Motor neuron (in vitro differentiated cells): ENCODE data around the gene PHKB. TPM values are rescaled to one million over a fixed set of nuclear protein-coding genes. Genes with fewer than 3 reads are reported as not detected.

Experiments
- ATAC-seq, 8 experiments: fragments of 200-7000 bp; cut with Tn5 transposase; replicated peaks in 6 of 8; 2 replicates each; pipeline ENCODE4 v1.8.0; 2021; ENCODE audit warnings: mild to moderate bottlenecking in 8 of 8, moderate library complexity in 8 of 8
- H3K27ac ChIP-seq, 2 donors: fragments of 250-450 bp; sonication (Bioruptor Pico); 2 replicates each; pipeline ENCODE4 v1.9.0; 2021; ENCODE audit warnings: antibody characterized with exemption in 2 of 2, mild to moderate bottlenecking in 2 of 2, moderate library complexity in 1 of 2
- H3K4me1 ChIP-seq, 2 donors: fragments of 250-450 bp; sonication (Bioruptor Pico); replicated peaks in 1 of 2; 2 replicates each; pipeline ENCODE4 v1.6.1; 2021; ENCODE audit warnings: antibody characterized with exemption in 2 of 2, mild to moderate bottlenecking in 2 of 2, moderate library complexity in 1 of 2
- H3K4me3 ChIP-seq, 5 donors: fragments of 250-450 bp; sonication (Bioruptor Pico); 2 replicates each; pipeline ENCODE4 v1.9.0; 2021; ENCODE audit warnings: antibody characterized with exemption in 5 of 5, mild to moderate bottlenecking in 5 of 5, moderate library complexity in 4 of 5
- WGBS, 10 experiments: fragments of 450-650 bp; shearing (Covaris generic); methylation state at CpG; one replicate each; pipeline ENCODE4 v1.0.0; 2022; 5-methylcytosine and 5-hydroxymethylcytosine counted together
- in situ Hi-C, 9 experiments: fragments of 400-800 bp; cut with MboI; loops; one replicate each; pipeline ENCODE4 v1.15.0; 2021; ENCODE audit warnings: low sequenced_read_pairs in 9 of 9, low pct_unique_long_range_greater_than_20kb in 2 of 9; ENCODE audit not compliant: unreplicated experiment in 9 of 9
- total RNA-seq, 8 experiments: library from RNA; unstranded; fragments of 300-600 nt; gene quantifications; 2 replicates each; pipeline versions ENCODE4 v1.2.3 to v1.2.4, GENCODE V29; 2022

PHKB gene
- total RNA-seq, 8 experiments from 2014 or later, result 47.8 to 76.8 (median 63.4) TPM

GRCh38 chr16:47499080-47499699, 38.1 kb downstream of the PHKB start:
- Histone ChIP-seq H3K4me1 (no peaks in the 10 kb centered on the region), H3K27ac (no peak overlapping the region), H3K4me3 (no peak overlapping the region)
- 71 to 100% (median 94%) methylated on average over 1 to 2 of the region's 2 CpGs; no CpG with 5 or more reads in 3 of the 10 experiments for WGBS, 10 experiments
- in situ Hi-C loops, result no loop called here
- ATAC-seq, result no peak

- 93 to 100% (median 96%) methylated on average over 1 to 8 of the region's 9 CpGs; no CpG with 5 or more reads in 1 of the 10 experiments for WGBS, 10 experiments
- Histone ChIP-seq H3K27ac (no peak overlapping the region), H3K4me1 (no peaks in the 10 kb centered on the region), H3K4me3 (no peak overlapping the region)
- ATAC-seq, result no peak
- in situ Hi-C loops, result no loop called here
Observed at GRCh38 chr16:47499700-47500264, 38.7 kb downstream of the PHKB start.

- WGBS, 10 experiments, result 40 to 100% (median 64%) methylated on average over 1 of the region's 1 CpG; no CpG with 5 or more reads in 6 of the 10 experiments
- Histone ChIP-seq H3K27ac (no peak overlapping the region), H3K4me1 (peaks cover 0 to 3% of the 10 kb centered on the region in 2 donors), H3K4me3 (no peak overlapping the region)
- in situ Hi-C loops, result no loop called here
- peak in 1 of 8 experiments; percentile 16 for ATAC-seq
Observed at GRCh38 chr16:47503936-47504335, 42.8 kb downstream of the PHKB start.

DNA sequence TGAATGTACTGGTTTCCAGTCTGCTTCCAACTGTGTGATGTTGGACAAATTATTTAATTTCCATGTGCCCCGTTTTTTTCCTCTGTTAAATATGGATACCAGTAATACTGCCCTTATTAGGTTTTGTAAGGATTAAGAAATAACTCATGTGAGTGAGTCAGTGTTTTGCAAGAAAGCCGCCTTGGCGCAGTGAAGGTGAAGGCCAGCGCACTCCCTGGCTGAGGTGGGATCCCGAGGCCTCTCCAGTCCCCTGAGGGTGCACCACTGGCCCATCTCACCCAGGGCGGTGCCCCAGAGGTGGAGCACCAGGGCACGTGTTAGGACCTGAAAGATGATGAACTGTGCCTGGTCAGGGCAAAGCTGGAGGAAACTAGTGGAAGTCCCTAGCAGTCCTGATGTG, 43.5 kb downstream of the PHKB start:
- 92 to 100% (median 100%) methylated on average over 1 to 6 of the region's 7 CpGs; no CpG with 5 or more reads in 4 of the 10 experiments for WGBS, 10 experiments
- in situ Hi-C loops, result no loop called here
- H3K27ac ChIP-seq, result no peak overlapping the region
- no peak overlapping the region for H3K4me3 ChIP-seq
- H3K4me1 ChIP-seq, result peaks cover 0 to 3% of the 10 kb centered on the region in 2 donors
- ATAC-seq, result no peak

DNA sequence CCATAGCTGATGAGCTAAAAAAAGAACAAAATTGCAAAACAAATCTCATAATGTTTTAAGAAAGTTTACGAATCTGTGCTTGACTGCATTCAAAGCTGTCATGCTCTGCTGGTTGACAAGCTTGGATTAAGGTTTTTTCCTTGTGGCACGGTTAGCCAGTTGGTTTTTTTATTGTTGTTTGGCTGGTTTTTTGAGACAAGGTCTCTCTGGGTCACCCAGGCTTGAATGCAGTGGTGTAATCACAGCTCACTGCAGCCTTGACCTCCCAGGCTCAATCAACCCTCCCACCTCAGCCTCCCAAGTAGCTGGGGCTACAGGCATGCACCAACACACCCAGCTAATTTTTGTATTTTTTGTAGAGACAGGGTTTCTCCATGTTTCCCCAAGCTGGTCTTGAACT, 45.7 kb downstream of the PHKB start:
- in situ Hi-C loops, result no loop called here
- H3K4me1 ChIP-seq, result peaks cover 0 to 3% of the 10 kb centered on the region in 2 donors
- ATAC-seq, result no peak
- WGBS, 10 experiments, result 72 to 100% (median 88%) methylated on average over 2 of the region's 2 CpGs; no CpG with 5 or more reads in 5 of the 10 experiments
- no peak overlapping the region for H3K27ac ChIP-seq
- H3K4me3 ChIP-seq, result no peak overlapping the region

- in situ Hi-C loops, result no loop called here
- Histone ChIP-seq H3K4me1 (peaks cover 0 to 3% of the 10 kb centered on the region in 2 donors), H3K27ac (no peak overlapping the region), H3K4me3 (no peak overlapping the region)
- 29 to 100% (median 100%) methylated on average over 1 of the region's 1 CpG; no CpG with 5 or more reads in 4 of the 10 experiments for WGBS, 10 experiments
- ATAC-seq, result no peak
Observed at GRCh38 chr16:47507701-47508100, 46.6 kb downstream of the PHKB start.

DNA sequence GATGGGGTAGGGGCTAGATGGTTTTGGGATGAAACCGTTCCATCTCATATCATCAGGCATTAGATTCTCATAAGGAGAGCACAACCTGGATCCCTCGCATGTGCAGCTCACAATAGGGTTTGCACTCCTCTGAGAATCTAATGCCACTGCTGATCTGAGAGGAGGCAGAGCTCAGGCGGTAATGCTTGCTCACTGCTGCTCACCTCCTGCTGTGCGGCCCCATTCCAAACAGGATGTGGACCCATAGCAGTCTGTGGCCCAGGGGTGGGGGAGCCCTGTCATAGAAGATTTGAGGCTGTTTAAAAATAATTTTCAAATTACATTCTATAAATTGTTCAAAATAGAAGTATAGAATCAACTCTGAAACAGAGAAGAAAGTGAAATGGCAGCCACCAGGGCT, 50.8 kb downstream of the PHKB start:
- no peak overlapping the region for H3K4me3 ChIP-seq
- WGBS, 10 experiments, result 90 to 100% (median 100%) methylated on average over 1 to 4 of the region's 4 CpGs; no CpG with 5 or more reads in 3 of the 10 experiments

GRCh38 chr16:47519037-47519436, 57.9 kb downstream of the PHKB start:
- no peak overlapping the region for H3K4me3 ChIP-seq
- no peak for ATAC-seq
- H3K4me1 ChIP-seq, result peaks cover 0 to 4% of the 10 kb centered on the region in 2 donors
- in situ Hi-C loops, result no loop called here
- no peak overlapping the region for H3K27ac ChIP-seq

More for the DNA sequence above, 50.8 kb downstream of the PHKB start:
- Histone ChIP-seq H3K27ac (no peak overlapping the region), H3K4me1 (peaks cover 0 to 3% of the 10 kb centered on the region in 2 donors)
- in situ Hi-C loops, result no loop called here
- no peak for ATAC-seq

DNA sequence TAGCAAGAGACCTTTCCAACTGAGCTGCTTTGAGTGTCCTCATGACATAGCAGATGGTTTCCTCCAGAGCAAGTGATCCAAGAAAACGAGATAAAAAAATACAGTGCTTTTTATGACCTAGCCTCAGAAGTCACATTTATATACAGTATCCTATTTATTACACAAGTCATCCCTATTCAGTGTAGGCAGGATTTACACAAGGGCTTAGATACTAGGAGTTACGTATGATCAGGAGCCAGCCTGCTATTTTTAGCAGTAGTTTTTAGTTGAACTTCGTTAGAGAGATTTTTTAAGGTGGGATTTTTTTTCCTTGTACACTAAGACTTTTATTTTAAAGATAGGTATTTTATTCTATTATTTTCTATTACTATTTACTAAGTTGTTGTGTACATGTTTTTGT, 58.4 kb downstream of the PHKB start:
- H3K4me3 ChIP-seq, result no peak overlapping the region
- peaks cover 0 to 4% of the 10 kb centered on the region in 2 donors for H3K4me1 ChIP-seq
- 70 to 100% (median 93%) methylated on average over 1 to 3 of the region's 3 CpGs; no CpG with 5 or more reads in 1 of the 10 experiments for WGBS, 10 experiments
- H3K27ac ChIP-seq, result no peak overlapping the region
- no peak for ATAC-seq
- in situ Hi-C loops, result no loop called here

- Histone ChIP-seq H3K27ac (no peak overlapping the region), H3K4me3 (no peak overlapping the region), H3K4me1 (peaks cover 0 to 4% of the 10 kb centered on the region in 2 donors)
- no peak for ATAC-seq
- WGBS, 10 experiments, result 80 to 100% (median 96%) methylated on average over 1 to 2 of the region's 2 CpGs; no CpG with 5 or more reads in 4 of the 10 experiments
- in situ Hi-C loops, result no loop called here
Observed at GRCh38 chr16:47519996-47520679, 59.0 kb downstream of the PHKB start.

DNA sequence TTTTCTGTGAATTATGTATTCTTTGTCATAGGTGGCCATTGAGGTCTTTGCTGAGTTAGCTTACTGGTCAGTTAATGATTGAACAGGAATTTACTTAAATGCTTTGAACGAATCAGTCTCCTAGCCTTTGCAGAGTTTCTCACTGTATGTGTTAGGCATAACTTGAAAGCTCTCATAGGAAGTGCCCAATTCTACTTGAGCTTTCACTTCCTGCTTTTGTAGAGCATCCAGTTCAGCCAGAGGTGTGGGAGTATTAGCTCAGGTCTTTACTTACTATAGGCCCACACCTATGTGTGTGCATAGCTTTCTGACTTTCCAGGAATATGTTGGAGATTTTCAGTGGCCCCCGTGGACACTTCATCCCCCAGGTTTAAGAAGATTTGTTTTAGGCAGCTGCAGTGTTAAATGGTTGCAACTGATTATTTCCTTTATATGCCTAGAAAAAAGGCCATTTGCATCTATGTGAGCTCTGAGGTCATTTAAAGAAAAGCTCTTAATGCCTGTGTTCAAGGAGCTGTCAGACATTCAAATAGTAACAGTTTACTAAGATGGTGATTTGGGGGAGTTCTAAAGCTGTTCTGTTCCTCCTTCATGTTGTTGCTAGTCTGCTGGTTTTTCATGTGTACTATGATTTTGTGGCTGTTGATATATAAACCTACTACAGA, 62.3 kb downstream of the PHKB start:
- Histone ChIP-seq H3K27ac (no peak overlapping the region), H3K4me1 (peaks cover 0 to 4% of the 10 kb centered on the region in 2 donors), H3K4me3 (no peak overlapping the region)
- WGBS, 10 experiments, result 14 to 88% (median 57%) methylated on average over 1 to 2 of the region's 2 CpGs; no CpG with 5 or more reads in 3 of the 10 experiments
- in situ Hi-C loops, result no loop called here
- no peak for ATAC-seq

GRCh38 chr16:47524007-47524405, 62.9 kb downstream of the PHKB start:
- Histone ChIP-seq H3K4me3 (no peak overlapping the region), H3K27ac (no peak overlapping the region), H3K4me1 (peaks cover 0 to 4% of the 10 kb centered on the region in 2 donors)
- no peak for ATAC-seq
- 83 to 100% (median 94%) methylated on average over 1 to 5 of the region's 5 CpGs for WGBS, 10 experiments
- in situ Hi-C loops, result no loop called here

GRCh38 chr16:47528431-47528830, 67.3 kb downstream of the PHKB start:
- no peak overlapping the region for H3K4me3 ChIP-seq
- ATAC-seq, result no peak
- in situ Hi-C loops, result no loop called here
- WGBS, 10 experiments, result 78 to 100% (median 96%) methylated on average over 1 to 4 of the region's 4 CpGs
- H3K27ac ChIP-seq, result no peak overlapping the region
- peaks cover 0 to 4% of the 10 kb centered on the region in 2 donors for H3K4me1 ChIP-seq
